Measurements from ENCODE around the gene NRP2. TPM values are rescaled to one million over a fixed set of nuclear protein-coding genes. Genes with fewer than 3 reads are reported as not detected.

NRP2 gene
- total and polyA plus RNA-seq, 2 of the 13 experiments (the other 11 are each of a cell fraction or from before 2014, with no cell fraction given): 0.65 to 1.4 TPM

DNA sequence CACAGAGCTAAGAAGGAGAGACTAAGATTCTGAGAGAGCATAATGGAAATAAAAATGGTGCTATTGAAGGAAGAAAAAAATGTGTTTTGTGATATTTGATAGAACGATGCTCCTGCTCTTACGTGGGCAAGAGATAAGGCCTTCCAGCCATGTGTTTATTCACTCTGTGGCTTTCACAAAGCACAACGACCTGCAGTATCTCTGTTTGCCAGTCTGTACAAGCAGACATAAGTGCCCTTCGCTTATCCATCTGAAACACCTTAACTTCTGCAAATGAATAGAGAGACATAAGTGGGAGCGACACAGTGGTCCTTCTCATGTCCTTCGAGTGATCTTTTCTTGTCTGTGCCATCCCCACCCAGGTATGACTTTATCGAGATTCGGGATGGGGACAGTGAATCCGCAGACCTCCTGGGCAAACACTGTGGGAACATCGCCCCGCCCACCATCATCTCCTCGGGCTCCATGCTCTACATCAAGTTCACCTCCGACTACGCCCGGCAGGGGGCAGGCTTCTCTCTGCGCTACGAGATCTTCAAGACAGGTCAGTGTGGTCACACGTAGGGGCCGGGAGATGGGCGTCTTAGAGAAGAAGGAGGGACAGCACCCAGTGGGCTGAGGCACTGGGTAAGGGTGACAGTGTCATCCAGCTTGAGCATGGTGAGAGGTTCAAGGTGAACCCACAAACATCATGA lies 33.7 kb downstream of the NRP2 start:
- no peak overlapping the region for H3K4me2 ChIP-seq (ENCODE audit: low read depth, low read length)
- H3K9ac ChIP-seq (ENCODE audit: insufficient read depth, low read depth, low read length): no peak overlapping the region
- BruUV-seq (replicated peaks): no TSS peak
- DNase-seq (ENCODE audit: low spot score) (no peak), FAIRE-seq (no peak), ATAC-seq (no peak)
- H4K20me1 ChIP-seq (ENCODE audit: insufficient read depth, low read length): no peaks in the 10 kb centered on the region
- H3K36me3 ChIP-seq (replicated peaks in 1 of 2; ENCODE audit: control insufficient read depth in 1 of 2, insufficient read depth in 2 of 2, low read length in 2 of 2): no peaks in the 10 kb centered on the region
- no peak overlapping the region for H2AFZ ChIP-seq (ENCODE audit: low read length)
- H3K27ac ChIP-seq (ENCODE audit: extremely low read length, insufficient read depth, low read length): no peak overlapping the region
- ChIA-PET POLR2A (no interaction called here), CTCF (ENCODE audit: low intra/inter-chr PET ratio, low total read pairs) (no interaction called here)
- H3K27me3 ChIP-seq (ENCODE audit: control insufficient read depth in 1 of 2, insufficient read depth in 2 of 2, low read length in 2 of 2): peaks cover 0 to 8% of the 10 kb centered on the region in 2 experiments; a peak in 2 of 5 replicates
- intact Hi-C loops (cut with micrococcal nuclease; ENCODE audit: unreplicated experiment) (no loop called here), in situ Hi-C loops (cut with HindIII; ENCODE audit: extremely low pct_ligation_motif_present, low pct_unique_long_range_greater_than_20kb) (no loop called here)
- TF ChIP-seq, protein P1, sequence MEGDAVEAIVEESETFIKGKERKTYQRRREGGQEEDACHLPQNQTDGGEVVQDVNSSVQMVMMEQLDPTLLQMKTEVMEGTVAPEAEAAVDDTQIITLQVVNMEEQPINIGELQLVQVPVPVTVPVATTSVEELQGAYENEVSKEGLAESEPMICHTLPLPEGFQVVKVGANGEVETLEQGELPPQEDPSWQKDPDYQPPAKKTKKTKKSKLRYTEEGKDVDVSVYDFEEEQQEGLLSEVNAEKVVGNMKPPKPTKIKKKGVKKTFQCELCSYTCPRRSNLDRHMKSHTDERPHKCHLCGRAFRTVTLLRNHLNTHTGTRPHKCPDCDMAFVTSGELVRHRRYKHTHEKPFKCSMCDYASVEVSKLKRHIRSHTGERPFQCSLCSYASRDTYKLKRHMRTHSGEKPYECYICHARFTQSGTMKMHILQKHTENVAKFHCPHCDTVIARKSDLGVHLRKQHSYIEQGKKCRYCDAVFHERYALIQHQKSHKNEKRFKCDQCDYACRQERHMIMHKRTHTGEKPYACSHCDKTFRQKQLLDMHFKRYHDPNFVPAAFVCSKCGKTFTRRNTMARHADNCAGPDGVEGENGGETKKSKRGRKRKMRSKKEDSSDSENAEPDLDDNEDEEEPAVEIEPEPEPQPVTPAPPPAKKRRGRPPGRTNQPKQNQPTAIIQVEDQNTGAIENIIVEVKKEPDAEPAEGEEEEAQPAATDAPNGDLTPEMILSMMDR (CRISPR knock-in tag; IDR thresholded peaks at IDR 0.05): peak; percentile 60
- TF ChIP-seq RARA (CRISPR knock-in tag; IDR thresholded peaks at IDR 0.05) (no peak), STAG1 (CRISPR knock-in tag; IDR thresholded peaks at IDR 0.05) (0 out of 2 replicates have a peak, but pooled peaks have one; percentile 18), NFRKB (IDR thresholded peaks at IDR 0.05) (no peak)
- TF ChIP-seq, protein P2, sequence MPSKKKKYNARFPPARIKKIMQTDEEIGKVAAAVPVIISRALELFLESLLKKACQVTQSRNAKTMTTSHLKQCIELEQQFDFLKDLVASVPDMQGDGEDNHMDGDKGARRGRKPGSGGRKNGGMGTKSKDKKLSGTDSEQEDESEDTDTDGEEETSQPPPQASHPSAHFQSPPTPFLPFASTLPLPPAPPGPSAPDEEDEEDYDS (CRISPR knock-in tag; IDR thresholded peaks at IDR 0.05): no peak
- no peak overlapping the region for H3K4me3 ChIP-seq (replicated peaks in 1 of 3; ENCODE audit: insufficient read depth in 1 of 3, low read depth in 2 of 3, low read length in 3 of 3)
- peaks cover 22% of the 10 kb centered on the region for H3K4me1 ChIP-seq (ENCODE audit: insufficient read depth, low read length)
- WGBS (ENCODE audit: low lambda C conversion rate): 60% methylated on average over 20 of the region's 20 CpGs
- no peaks in the 10 kb centered on the region for H3K9me3 ChIP-seq (ENCODE audit: low read length)
- H3K79me2 ChIP-seq (ENCODE audit: insufficient read depth, low read length): no peaks in the 10 kb centered on the region
